GM21717 (cell line): ENCODE measurements around the gene RNU6-8.

Experiments used
- ATAC-seq: cut with Tn5 transposase; IDR thresholded peaks from one replicate; pipeline ENCODE4 v1.9.1; 2021; ENCODE audit warnings: mild to moderate bottlenecking, moderate library complexity; ENCODE audit not compliant: unreplicated experiment

Gene RNU6-8

DNA sequence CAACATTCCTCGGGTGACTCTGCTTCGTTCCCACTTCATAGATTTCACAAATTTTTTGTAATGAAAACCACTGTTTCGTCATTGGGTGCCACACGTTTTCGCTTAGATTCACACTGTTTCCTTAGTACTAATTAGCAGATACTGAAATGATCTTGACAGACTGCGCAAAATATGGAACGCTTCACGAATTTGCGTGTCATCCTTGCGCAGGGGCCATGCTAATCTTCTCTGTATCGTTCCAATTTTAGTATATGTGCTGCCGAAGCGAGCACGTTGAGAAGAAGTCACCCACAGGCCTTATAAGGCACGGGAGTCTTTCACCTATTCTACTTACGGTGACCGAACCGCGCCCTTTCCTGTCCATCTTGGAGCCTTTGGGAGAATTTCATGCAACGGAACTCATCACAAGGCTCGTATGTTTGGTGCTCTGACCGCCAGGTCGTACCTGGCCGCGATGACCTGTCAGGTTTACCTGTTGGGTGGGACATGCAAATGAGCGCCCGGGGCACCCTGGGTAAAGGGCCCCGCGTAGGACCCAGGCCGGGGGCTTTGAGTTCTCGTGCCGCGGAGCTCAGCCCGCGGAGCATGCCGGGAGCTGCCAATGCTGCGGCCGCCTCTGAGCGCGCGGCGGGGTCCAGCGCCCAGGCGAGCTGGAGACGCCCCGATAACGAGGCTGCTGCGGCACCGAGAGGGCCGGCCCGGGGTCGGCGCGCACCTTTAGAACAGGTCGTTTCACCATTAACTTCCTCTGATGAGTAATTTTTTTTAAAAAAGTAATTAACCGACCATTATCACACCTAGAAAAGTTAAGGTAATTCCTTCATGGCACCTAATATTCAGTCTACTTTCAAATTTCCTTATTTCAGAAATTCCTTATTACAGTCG is at the start of gene RNU6-8:
Gene RNU6-8 (minus strand): TSS at position 272 of the 885 bp plus-strand sequence.
- ATAC-seq = peak; percentile 54

DNA sequence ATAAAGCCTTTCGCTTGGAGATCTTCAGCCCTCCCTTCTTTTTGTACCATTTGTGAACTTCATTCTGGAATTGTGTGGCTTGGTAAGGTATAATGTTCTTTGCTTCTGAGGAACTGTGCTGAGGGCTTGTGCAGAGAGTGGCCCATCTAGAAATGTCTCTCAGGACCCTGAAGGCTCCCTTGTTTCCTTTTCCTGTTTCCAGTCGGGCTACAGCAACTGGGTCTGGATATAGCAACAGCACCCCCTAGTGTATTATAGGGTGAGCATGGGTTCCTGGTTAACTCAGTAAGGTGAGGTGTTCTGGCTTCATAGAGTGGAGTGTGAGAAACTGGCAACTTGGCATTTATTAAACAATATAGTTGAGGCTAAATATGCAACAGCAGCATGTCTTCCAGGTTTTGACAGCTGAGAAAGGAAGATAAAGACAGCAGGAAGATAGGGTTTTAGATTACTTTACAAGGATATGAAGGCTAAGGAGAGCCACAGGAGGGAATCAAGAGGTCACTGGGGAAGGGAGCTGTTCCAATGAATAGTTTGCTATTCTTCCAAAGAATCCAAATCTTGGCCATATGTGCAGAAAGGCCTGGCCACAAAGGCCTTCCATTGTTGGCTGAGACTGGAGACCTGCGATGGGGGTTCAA is 49.1 kb upstream of the RNU6-8 start:
- ATAC-seq = peak; percentile 78

DNA sequence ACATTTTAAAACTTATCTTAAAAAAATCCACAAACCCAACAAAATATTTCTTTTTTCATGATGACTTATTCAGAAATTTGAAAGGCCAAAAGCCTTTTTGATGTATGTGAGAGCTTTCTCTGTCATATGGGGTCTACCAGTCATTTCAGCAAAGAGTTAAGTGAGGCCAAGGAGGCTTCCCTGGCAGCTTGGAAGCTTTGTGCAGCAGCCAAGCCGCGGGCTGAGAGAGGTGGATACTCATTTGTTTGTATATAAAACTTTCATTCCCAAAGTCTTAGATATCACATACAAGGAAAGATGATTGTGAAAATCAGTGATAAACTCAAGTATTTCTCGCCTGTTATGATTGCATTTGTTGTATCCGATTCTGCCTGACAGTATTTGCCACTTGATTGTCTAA is 48.5 kb upstream of the RNU6-8 start:
- no peak for ATAC-seq

DNA sequence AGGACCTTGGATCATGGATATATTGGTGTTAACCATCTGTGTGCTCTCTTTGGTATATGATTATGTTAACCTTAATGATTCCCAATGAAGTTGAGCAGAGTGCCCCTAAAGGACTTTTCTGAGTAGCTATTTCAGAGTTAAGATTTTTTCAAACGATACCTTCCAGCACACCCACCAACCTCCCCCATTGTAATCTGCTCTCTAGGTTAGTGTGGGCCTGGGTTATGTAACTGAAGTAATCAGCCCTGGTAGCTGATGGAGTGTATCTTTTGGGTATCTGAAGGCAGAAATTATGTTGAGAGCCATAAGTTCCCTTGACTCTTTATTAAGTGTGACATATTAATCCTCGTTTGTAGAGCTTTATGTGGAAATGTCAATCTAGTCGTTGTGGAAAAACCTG is 47.6 kb upstream of the RNU6-8 start:
- ATAC-seq = no peak

DNA sequence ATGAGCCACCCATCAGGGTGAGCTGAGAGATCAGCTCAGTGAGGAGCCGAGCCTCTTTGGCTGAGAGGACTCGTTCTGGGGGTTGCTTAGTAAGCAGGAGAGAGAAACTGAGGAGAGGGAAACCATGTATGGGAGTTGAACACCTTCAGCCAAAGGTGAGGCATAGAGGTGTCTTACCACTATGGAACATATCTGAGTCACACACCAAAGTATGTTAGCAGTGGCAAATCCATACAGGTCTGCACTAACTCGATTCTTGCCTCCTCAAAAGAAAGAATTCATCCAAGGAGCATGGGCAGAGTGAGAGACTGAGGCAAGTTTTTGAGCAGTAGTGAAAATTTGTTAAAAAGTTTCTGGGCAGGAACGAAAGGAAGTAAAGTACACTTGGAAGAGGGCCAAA is 46.7 kb upstream of the RNU6-8 start:
- ATAC-seq = no peak

DNA sequence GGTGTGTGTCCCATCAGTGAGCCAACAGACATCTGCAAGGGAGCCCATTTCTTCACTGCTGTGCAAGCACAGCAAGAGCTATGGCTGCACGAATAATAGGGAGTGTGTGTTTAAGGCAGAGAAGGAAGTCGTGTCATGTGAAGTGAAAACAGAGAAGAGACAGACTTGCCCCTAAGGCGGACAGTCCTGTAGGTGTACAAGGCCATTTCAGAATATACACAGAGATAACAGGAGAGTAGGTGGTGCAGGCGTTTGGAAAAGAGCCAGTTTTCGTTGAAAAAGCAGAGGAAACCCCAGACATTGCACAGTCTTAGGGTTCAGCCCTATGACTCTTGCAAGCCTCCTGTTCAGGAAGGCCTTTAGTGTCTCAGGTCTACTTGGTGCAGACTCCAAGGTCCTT is 46.3 kb upstream of the RNU6-8 start:
- ATAC-seq = no peak

DNA sequence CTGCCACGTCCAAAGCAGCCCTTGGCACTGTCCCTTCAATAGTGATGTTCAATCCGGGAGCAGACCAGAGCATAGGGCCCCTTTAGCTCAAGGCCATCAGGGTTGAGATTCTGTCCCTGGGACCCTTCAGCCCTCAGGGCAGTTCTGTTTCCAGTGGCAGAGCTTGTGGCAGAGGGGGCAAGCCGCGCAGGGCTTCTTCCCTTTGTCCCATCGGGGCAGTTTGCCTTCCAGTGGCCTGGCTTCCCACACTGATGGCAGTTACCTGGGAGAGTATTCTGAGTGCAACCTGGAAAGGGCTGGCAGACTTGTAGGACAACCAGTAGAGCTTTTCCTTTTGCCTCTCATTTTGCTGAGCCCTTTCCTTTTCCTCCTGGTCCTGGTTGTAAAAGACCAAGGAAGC is 43.7 kb upstream of the RNU6-8 start:
- ATAC-seq = no peak

DNA sequence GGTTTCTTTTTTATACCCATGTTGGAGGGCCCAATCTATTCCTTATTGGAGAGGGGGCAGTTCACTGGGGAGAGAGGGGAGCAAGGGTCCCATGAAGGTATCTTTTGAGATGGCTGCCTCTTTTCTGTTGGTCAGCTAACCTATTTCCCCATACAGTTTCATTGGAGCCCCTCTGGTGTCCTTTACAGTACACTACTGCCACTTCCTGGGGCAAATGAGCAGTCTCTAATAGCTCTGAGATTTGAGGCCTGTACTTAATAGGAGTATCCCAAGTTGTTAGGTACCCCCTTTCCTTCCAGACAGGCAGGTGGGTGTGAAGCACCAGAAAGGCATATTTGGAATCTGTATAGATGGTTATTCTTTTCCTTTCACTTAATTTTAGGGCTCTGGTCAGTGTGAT is 41.3 kb upstream of the RNU6-8 start:
- no peak for ATAC-seq

DNA sequence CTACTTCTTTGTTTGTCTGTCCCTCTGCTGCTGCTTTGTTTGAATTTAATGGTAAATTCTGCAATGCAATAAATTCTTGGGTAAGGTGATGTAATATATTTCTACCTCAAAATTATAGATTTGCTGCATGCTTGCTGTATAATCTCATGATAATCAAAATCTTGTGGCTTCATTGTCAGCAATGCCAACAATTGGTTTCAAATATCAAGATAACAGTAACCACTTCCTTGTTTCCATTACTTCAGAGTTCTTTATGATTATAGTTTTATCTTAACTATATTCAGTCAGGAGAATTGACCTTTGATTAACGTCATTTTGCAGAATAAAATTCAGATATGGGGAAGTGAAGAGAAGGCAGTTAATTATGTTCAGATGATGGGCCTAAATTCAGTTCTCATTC is 30.2 kb upstream of the RNU6-8 start:
- no peak for ATAC-seq

DNA sequence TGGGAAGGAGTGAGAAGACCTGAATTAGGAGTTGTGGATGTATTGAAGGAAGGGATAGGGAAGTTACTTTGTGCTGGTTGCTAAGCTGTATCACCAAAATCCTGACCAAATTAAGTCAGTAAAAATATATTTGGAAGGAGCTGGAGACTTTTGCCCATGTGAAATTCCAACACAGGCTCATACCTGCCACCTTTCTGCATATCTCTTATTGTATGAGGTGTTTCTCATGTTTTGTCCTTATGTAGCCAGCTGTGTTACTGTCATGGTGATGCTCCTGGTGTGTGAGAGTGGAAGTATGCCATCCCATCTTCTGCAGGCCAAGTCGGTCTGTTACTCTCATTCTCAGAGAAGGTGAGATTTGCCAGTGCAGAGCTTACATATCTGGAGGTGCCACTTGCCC is 29.4 kb upstream of the RNU6-8 start:
- no peak for ATAC-seq

DNA sequence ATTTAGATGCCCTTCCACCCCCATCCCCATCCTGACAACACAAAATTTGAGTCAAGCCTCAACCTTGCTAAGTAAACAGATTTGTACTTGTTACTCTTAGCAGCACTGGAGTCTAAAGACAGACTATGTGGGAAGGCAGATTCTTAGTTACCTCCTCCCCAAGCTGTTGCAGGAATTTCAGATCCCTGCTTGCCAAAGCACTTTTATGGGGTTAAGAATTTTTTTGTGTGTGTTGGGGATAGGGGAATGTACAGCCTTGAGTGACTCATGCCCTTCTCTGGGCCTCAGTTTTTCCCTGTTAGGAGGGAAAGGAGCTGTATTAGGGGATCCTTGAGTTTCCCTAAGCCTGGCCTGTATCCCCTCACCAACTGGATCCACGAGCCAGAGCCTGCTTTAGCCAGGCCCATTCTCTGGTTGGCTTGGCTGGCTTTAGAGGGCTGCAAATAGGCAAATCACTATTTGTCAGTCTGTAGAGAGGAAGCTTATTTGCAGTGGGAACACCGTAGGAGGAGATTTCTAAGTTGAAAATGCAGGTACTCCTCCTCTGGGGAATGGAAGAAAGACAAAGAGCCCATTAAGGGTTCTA is 27.7 kb upstream of the RNU6-8 start:
- ATAC-seq = no peak

DNA sequence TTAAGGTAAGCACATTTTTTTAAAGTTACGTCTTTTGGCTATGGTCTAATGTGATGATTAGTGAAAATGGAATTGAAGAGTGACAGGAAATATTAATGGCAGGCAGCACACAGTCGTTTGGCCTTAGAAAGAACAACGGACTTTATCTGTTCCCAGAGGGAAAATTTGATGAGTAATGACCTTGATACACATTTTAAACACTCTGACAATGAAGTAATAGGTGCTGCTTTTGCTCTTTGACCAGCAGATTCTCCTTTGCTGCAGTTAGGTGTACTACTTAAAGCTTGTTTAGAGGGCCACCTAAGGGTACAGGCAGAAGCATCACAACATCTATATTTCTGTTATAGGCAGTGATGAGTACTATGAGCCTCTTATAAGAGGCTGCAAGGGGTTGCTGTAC is 27.1 kb upstream of the RNU6-8 start:
- no peak for ATAC-seq

DNA sequence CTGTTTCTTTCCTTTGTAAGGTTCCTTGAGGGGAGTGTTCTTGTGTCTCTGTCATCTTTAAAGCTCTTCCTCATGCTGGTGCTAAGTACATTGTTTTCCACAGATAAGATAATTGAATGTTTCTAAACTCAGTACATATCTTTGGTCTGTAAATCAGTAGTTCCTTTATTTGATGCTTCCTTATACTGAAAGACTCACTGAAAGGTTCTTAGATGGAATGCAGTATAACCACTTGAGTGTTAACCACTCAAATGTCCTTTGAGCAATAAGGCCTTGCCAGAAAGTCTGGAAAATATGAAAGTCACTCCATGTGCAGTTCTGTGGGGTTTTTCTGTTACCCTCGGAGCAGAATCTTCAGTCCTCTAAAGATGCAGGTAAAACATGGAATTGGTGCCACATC is 23.0 kb upstream of the RNU6-8 start:
- ATAC-seq = no peak

DNA sequence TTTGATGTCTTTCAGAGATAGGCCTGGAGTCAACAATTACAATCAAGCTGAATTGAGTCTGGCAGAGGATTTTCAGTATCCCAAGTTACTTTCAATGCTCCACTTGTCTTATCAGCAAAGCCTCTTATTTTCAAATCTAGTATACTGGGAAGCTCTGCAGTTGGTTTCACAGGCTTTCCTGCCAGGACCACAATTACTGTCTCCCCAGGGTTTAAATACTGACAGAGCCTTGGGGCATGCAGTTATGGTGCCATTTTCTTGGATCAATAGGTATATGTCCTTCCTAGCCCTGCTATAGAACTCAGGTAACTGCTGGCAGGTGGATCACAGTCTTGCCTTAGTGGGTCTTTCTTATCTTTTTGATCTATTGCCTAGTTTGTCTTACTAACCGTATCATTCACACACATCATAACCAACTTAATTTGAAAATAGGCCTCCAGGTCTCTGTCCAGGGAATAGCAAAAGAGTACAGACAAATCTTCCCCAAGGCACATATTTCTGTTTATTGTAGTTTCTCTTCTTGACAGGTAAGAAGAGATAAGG is 22.4 kb upstream of the RNU6-8 start:
- no peak for ATAC-seq

DNA sequence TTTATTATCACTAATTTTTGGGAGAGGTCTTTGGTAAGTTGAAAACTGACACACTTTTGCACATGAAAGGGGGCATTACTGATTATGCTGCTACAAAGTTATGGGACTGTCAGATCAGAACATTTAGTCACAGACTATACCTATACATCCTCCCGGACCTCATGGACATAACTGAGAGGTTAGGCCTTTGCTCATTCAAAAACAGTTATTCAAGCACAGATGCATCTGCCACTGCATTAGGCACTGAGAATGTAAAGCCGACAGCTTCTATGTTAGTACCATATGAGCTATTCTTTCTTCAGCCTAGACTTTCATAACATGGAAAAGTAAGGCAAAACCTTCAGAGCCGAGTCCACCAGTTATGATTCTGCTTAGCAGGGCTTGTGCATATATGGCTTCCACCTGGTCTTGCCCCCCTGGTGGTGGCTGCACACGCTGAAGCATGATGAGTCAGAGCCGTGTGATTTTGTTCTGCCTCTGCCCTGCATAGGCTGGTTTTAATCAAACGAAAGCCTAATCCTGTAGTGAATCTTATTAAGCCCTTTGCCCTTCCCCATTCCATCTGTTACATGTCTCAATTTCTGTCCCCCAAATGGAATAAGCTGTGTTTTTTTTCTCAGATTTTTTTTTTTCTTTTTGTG is 21.8 kb upstream of the RNU6-8 start:
- ATAC-seq = no peak

DNA sequence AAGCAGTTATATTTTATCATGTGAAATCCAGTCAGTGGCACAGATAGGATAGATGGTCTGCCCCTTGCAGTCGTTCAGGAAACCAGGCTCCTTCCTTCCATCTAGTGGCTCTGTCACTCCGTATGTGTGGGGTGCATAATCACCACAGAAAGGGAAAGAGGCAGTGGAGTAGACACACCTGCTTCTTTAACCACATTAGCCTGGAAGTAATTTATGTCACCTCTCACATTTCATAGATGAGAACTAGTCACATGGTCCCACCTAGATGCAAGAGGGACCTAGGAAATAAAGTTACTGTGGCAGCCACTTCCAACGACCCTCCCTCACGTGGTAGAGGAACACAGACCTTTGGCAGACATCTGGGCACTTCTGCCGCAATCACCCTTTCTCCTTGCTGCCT is 14.2 kb upstream of the RNU6-8 start:
- ATAC-seq = peak; percentile 59

DNA sequence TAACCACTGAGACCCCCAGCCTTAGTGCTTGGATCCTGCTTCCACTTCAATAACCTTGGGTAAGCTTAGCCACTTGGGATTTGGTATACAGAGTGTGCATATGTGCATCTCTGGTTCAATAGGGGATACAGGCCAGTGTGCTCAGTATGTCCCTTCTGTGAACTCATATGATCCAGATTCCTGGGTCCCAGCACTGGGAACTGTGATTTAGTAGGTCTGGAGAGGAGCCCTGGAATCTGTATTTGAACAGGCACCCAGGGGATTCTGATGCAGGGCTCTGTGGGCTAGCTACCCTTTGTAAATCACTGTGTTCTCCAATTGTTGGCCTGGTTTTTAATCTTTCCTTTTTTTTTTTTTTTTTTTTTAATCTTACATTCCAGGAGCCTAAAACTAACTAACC is 9.8 kb upstream of the RNU6-8 start:
- ATAC-seq = no peak

DNA sequence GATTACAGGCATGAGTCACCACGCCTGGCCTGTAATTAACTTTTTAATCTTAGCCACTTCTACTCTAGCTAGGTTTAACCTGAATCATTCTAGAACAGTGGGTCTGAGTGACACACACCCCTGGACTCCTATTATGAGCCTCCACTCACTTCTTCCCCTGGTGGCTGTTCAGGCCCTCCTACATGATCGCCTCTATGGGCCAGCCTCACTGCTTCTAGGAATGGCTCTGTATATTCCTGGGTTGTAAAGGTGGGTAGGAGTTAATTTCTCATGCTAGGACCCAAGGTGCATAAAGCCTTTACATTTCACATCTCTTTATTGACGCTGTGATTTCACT is 8.0 kb upstream of the RNU6-8 start:
- no peak for ATAC-seq

DNA sequence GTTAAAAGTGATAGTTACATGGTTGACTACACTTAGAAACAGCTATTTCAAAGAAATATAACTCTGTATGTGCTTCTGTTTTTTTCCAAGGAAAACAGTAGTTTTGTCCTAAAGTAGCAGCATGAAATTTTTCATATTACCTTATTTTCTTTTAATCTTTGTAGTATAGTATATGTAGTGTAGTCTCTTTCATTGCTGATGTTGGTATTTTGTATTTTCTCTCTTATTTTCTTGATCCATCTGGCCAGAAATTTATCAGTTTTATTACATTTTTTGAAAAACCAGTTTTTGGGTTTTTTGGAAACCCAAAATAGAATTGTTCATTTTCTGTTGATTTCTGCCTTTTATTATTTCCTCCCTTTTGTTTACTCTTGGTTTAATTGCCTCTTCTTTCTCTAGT is 6.4 kb upstream of the RNU6-8 start:
- ATAC-seq = no peak

DNA sequence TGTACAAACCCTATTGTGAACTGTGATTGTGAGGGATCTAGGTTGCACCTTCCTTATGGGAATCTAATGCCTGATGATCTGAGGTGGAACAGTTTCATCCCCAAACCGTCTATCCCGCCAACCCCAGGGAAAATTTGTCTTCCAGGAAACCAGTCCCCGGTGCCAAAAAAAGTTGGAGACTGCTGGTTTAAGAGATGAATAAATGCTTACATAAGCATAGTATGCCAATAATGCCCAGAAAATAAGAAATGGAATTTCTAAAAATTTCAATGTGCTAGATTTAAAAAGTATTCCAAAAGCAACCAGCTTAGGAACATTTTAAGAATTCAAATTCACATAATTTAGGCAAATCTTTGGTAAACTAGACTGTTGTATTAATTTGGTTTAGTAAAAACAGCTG is 5.4 kb upstream of the RNU6-8 start:
- ATAC-seq = no peak

DNA sequence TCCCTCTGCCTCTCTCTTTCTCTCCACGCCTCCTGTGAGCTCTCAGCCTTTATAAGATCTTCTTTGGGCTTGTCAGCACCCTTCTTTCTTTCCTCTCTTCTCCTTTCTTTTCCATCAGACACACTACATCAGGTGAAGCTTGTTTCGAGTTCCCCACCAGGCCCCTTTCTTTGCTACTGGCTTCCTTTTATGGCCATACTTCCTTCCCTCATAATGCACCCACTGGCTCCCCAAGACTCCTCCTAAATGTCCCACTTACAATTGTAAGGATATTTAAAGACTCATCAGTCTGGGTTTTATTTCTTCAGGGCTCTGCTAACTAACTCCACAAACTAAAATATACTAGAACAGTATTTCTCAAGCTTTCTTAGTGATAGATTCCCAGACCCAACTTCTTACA is 3.5 kb upstream of the RNU6-8 start:
- ATAC-seq = no peak

DNA sequence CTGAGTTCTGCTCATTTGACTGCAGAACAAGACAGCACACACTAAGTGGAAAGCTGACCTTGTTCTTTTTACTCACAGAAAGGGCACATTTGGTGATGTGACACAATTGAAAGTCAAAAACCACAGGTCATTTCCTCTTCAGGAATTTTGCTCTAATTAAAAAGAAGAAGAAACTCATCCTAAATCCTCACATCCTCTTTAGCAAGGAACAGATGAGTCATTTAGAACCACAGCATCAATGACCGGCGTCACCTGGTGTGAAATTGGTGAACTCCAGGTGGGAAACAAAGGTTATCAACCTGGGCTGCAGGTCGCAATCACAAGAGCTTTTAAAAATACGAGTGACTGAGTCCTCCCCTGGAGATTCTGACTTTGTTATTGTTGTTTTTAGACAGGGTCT is 2.9 kb upstream of the RNU6-8 start:
- peak; percentile 27 for ATAC-seq
